ENCODE measurements around the gene C6orf141. TPM values are rescaled to one million over a fixed set of nuclear protein-coding genes. Genes with fewer than 3 reads are reported as not detected.

Gene C6orf141
- total and polyA plus RNA-seq, 2 of the 8 experiments (the other 6 are each of a cell fraction or from before 2014, with no cell fraction given), result 7.6 to 16.1 TPM

DNA sequence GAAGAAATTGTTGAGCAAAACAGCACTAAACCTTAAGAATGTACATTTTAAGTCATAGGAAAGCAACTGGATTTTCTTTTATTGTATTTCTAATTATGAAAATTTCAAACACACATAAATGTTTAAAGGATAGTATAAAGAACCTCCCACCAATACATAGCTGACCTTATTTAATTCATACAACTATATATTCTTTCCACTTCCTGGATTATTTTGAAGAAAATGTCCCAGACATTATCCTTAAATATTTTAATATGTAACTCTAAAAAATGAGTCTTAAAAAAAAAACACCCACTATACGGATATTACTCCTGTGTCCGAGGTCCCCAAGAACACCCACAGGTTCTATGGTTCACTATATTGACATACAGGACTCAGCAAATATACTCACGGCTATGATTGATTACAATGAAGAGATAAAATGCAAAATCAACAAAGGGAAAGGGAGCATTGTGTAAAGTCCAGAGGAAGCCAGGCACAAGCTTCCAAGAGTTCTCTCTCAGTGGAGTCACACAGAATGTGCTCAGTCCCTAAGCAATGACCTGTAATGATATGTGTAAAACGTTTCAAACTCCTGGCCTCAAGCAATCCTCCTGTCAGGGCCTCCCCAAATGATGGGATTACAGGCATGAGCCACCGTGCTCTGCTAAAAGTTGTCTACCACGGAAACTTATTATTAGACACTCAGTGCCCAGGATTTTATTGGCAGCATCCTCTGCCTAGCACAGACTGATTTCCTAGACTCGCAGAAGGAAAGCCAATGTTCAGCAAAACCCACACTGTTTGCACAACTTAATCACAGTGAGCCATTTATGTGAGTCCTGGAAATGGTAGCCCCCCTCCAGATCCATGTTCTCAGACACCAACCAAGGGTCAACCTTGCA lies 27.5 kb upstream of the C6orf141 start:
- no peak overlapping the region for H3K14ac ChIP-seq (ENCODE audit: insufficient read length)
- H4K91ac ChIP-seq (replicated peaks; ENCODE audit: insufficient read length, low read length), result no peak overlapping the region
- H4K5ac ChIP-seq (ENCODE audit: insufficient read length, low read depth, low read length), result no peak overlapping the region
- no peaks in the 10 kb centered on the region for H3K36me3 ChIP-seq (ENCODE audit: control insufficient read depth in 2 of 4, insufficient read depth in 4 of 4, low read length in 3 of 4)
- H3K27ac ChIP-seq (ENCODE audit: low read depth, low read length), result no peak overlapping the region
- no peak overlapping the region for H3K4me3 ChIP-seq (ENCODE audit: extremely low read depth in 1 of 4, insufficient read depth in 2 of 4, low read depth in 3 of 4, low read length in 4 of 4)
- H3K23ac ChIP-seq (ENCODE audit: insufficient read length), result no peak overlapping the region
- no peaks in the 10 kb centered on the region for H3K79me2 ChIP-seq (ENCODE audit: control insufficient read depth in 1 of 2, insufficient read depth in 2 of 2, low read length in 2 of 2)
- TF ChIP-seq SIX5 (IDR thresholded peaks at IDR 0.05; ENCODE audit: low read depth, low read length) (no peak), MAFK (IDR thresholded peaks at IDR 0.05; ENCODE audit: low read depth, low read length) (no peak), TCF12 (IDR thresholded peaks at IDR 0.05; ENCODE audit: low read depth, low read length) (no peak), EGR1 (IDR thresholded peaks at IDR 0.05; ENCODE audit: borderline replicate concordance, low read depth, low read length) (no peak)
- FAIRE-seq (no peak), DNase-seq (ENCODE audit: low read depth in 1 of 2, low spot score in 2 of 2) (no peak)
- ChIA-PET POLR2A (ENCODE audit: partially characterized antibody) (no interaction called here), CTCF (ENCODE audit: partially characterized antibody) (interaction anchor here (0.9 to 1.9 kb wide), 2 partner anchors 9 to 84 kb away, joined by 3 to 9 read pairs; no protein-coding TSS in a partner anchor)
- no peak overlapping the region for H2BK12ac ChIP-seq (ENCODE audit: low read depth, low read length)
- H2AK5ac ChIP-seq (ENCODE audit: low read depth, low read length), result no peak overlapping the region
- H2AFZ ChIP-seq (ENCODE audit: low read length), result no peak overlapping the region
- H2BK5ac ChIP-seq (ENCODE audit: low read depth, low read length), result no peak overlapping the region
- H3K4me1 ChIP-seq (replicated peaks in 1 of 4; ENCODE audit: control insufficient read depth in 3 of 4, insufficient read depth in 4 of 4, low read length in 3 of 4), result peaks cover 0 to 7% (median 2%) of the 10 kb centered on the region in 4 experiments; a peak in 2 of 7 replicates
- no peak overlapping the region for H2BK120ac ChIP-seq (replicated peaks; ENCODE audit: low read depth, low read length)
- H4K8ac ChIP-seq (ENCODE audit: extremely low read depth, insufficient read depth, low read length), result no peak overlapping the region
- H4K20me1 ChIP-seq (replicated peaks in 1 of 2; ENCODE audit: control insufficient read depth in 1 of 2, insufficient read depth in 2 of 2, low read length in 2 of 2), result no peaks in the 10 kb centered on the region
- H3K79me1 ChIP-seq (ENCODE audit: low read depth, low read length), result no peaks in the 10 kb centered on the region
- no peak overlapping the region for H3K56ac ChIP-seq (replicated peaks; ENCODE audit: insufficient read length, low read depth, low read length)
- no peaks in the 10 kb centered on the region for H3K9me3 ChIP-seq (ENCODE audit: insufficient read depth in 2 of 2, low read depth in 1 of 2, low read length in 1 of 2)
- H3K23me2 ChIP-seq (ENCODE audit: low read depth, low read length), result no peaks in the 10 kb centered on the region
- H3K27me3 ChIP-seq (replicated peaks in 1 of 4; ENCODE audit: control insufficient read depth in 3 of 4, extremely low read depth in 1 of 4, insufficient read depth in 3 of 4, low read length in 3 of 4), result no peaks in the 10 kb centered on the region
- 80% methylated on average over 7 of the region's 7 CpGs; no CpG with 5 or more reads in 1 of the 2 experiments for WGBS, 2 experiments (ENCODE audit: extremely low coverage in 1 of 2, insufficient coverage in 1 of 2, insufficient read length in 1 of 2, insufficient replicate concordance in 2 of 2, low coverage in 1 of 2, low lambda C conversion rate in 2 of 2, missing lambda C conversion rate in 1 of 2)
- no peak overlapping the region for H3K18ac ChIP-seq (ENCODE audit: extremely low read depth, low read length)
- no peak overlapping the region for H2BK15ac ChIP-seq (ENCODE audit: low read length)
- no peak overlapping the region for H3K4ac ChIP-seq (replicated peaks; ENCODE audit: insufficient read length, low read depth, low read length)
- no peak overlapping the region for H3K9ac ChIP-seq (replicated peaks in 1 of 4; ENCODE audit: extremely low read depth in 1 of 4, low read depth in 3 of 4, low read length in 3 of 4)
- no peak overlapping the region for H2BK20ac ChIP-seq (ENCODE audit: low read length)
- H3K4me2 ChIP-seq (ENCODE audit: insufficient read depth in 1 of 2, low read depth in 2 of 2, low read length in 2 of 2), result no peak overlapping the region
